ENCODE data around the gene PIGH. TPM values are rescaled to one million over a fixed set of nuclear protein-coding genes. Genes with fewer than 3 reads are reported as not detected.

PIGH gene
- total RNA-seq, 2 experiments from 2014 or later: 13.1 to 17.1 TPM

DNA sequence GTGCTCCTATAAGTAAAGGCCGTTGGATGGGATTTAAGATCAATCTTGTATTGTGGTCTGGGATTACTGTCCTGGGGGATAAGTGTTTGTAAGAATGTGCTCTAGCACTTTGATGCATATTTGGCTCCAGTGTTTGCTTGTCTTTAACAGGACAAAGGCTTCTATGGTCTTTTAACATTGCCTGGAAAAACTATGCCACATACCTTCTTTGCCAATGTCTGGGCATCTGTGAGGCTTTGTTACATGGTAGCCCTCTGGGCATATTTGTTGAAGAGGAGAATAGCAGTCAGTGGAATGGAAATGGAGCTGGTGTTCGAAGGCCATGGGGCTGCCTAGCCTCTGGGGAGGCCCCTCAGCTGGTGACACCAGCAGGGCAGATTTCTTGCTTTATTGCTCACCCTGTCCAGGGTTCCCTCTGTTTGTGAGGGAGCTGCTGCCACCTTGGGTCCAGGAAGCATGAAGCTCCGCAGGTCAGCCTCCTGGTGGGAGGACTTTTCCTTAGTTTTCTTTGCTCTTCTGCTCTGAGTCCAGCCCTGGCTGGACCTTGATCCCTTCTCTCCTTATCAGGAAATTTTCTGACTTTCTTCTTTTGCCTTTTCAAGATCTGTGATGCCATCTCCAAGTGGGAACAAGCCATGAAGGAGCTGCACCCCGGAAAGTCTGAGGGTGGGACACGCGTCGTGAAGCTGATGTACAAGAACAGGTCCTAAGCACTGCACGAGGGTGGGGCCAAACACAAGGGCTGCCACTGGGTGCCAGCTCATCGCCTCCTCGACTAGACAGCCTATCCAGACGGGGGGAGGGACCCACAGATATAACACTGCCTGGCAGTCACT, 19.5 kb downstream of the PIGH start:
- DNase-seq: no peak
- H3K4me1 Mint-ChIP-seq (ENCODE audit: low read depth): no peaks in the 10 kb centered on the region
- ChIA-PET CTCF (interaction anchor here (1.4 to 8.7 kb wide), 5 partner anchors 9 to 153 kb away, joined by 6 to 99 read pairs (median 27); partner anchors contain the start of gene RDH12), POLR2A (no interaction called here)
- H3K27ac Mint-ChIP-seq: no peak overlapping the region
- intact Hi-C loops (cut with micrococcal nuclease): no loop called here
- H3K27me3 Mint-ChIP-seq: no peaks in the 10 kb centered on the region
- no peak overlapping the region for H3K4me3 Mint-ChIP-seq
- H3K9me3 Mint-ChIP-seq: no peaks in the 10 kb centered on the region
- H3K36me3 Mint-ChIP-seq: no peaks in the 10 kb centered on the region

DNA sequence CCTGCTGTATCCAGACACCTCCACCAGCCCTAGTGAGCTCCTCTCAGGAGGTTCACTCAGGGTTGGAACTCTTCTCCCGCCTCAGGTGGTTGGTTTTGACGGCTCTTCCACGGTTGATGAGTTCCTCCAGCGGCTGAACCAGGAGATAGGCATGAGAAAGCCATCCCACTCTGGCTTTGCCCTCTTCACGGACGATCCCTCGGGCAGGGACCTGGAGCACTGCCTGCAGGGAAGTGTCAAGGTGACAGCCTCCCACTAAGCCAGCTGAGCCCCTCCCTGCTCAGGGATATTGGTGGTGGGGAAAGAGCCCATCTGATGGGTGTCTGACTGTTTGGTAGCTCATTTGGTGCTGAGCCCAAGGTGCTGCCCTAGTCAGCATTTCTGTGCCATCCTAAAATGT, 20.4 kb downstream of the PIGH start:
- Mint-ChIP-seq H3K27ac (no peak overlapping the region), H3K9me3 (no peaks in the 10 kb centered on the region)
- intact Hi-C loops (cut with micrococcal nuclease): no loop called here

DNA sequence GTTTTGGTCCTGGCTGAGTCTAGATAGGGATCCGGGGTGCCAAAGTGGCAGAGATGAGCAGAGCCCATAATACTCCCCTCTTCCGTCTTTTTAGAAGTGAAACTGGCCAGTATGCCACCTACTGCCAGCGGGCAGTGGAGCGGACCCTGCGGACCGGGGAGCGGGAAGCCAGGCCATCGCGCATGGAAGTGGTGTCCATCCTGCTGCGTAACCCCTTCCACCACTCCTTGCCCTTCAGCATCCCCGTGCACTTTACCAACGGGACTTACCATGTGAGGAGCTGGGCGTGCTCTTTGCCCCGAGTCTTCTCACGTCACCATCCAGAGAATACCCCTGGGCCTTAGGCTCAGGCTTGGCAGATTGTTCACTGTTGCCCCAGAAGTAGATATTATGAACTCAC, 21.0 kb downstream of the PIGH start:
- no peak for DNase-seq
- Mint-ChIP-seq H3K36me3 (no peaks in the 10 kb centered on the region), H3K9me3 (no peaks in the 10 kb centered on the region), H3K27ac (no peak overlapping the region), H3K4me1 (ENCODE audit: low read depth) (no peaks in the 10 kb centered on the region), H3K27me3 (no peaks in the 10 kb centered on the region), H3K4me3 (no peak overlapping the region)
- POLR2A ChIA-PET: no interaction called here
- CTCF ChIA-PET: interaction anchor here (1.5 kb wide), 1 partner anchor 152 kb away, joined by 4 read pairs; no protein-coding TSS in a partner anchor
- intact Hi-C loops (cut with micrococcal nuclease): no loop called here

More for the DNA sequence above, 20.4 kb downstream of the PIGH start:
- ChIA-PET CTCF (interaction anchor here (1.4 to 1.5 kb wide), 2 partner anchors 125 to 153 kb away, joined by 4 to 6 read pairs; no protein-coding TSS in a partner anchor), POLR2A (no interaction called here)
- H3K27me3 Mint-ChIP-seq: no peaks in the 10 kb centered on the region
- DNase-seq: no peak
- H3K4me1 Mint-ChIP-seq (ENCODE audit: low read depth): no peaks in the 10 kb centered on the region
- no peaks in the 10 kb centered on the region for H3K36me3 Mint-ChIP-seq
- H3K4me3 Mint-ChIP-seq: no peak overlapping the region

DNA sequence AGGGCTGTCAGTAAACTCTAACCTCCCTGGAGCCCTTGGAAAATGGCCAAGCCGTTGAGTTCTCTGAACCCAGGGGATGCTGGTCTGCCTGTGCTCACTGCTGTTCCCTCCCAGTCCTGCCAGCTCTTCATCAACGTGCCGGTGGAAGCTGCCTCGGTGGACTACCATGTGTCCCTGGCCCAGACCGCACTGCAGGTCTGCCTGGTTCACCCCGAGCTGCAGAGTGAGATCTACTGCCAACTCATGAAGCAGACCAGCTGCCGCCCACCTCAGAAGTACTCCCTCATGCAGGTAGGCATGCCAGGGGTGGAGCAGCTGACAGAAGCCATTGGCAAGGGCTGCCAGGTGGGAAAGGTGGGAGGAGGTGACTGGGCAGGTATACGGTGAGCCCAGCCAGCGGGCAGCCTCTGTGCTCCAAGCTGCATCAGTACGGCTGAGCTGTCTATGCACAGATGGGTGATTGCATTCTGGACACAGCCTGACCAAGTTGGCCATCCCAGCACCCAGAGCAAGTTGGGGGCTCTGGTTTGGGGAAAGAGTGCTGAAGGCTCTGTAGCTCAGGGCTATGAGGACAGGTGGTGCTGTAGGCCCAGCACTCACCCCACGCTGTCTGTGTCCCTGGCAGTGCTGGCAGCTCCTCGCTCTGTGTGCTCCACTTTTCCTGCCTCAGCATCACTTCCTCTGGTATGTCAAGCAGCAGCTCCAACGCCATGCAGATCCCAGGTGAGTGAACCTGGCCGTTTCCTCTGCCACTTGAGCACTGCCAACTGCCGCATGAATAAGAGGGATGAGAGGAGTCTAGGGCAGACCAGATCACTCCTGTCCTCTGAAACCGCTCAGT, 21.9 kb downstream of the PIGH start:
- no peak overlapping the region for H3K27ac Mint-ChIP-seq
- H3K27me3 Mint-ChIP-seq: no peaks in the 10 kb centered on the region
- H3K4me1 Mint-ChIP-seq (ENCODE audit: low read depth): no peaks in the 10 kb centered on the region
- no peaks in the 10 kb centered on the region for H3K9me3 Mint-ChIP-seq
- ChIA-PET POLR2A (interaction anchor here (0.9 kb wide), 1 partner anchor 118 kb away, joined by 3 read pairs; the partner anchor contains the start of gene RDH11), CTCF (interaction anchor here (1.4 to 1.5 kb wide), 2 partner anchors 51 to 151 kb away, joined by 4 to 5 read pairs; no protein-coding TSS in a partner anchor)
- no peaks in the 10 kb centered on the region for H3K36me3 Mint-ChIP-seq
- intact Hi-C loops (cut with micrococcal nuclease): no loop called here
- no peak for DNase-seq
- no peak overlapping the region for H3K4me3 Mint-ChIP-seq

DNA sequence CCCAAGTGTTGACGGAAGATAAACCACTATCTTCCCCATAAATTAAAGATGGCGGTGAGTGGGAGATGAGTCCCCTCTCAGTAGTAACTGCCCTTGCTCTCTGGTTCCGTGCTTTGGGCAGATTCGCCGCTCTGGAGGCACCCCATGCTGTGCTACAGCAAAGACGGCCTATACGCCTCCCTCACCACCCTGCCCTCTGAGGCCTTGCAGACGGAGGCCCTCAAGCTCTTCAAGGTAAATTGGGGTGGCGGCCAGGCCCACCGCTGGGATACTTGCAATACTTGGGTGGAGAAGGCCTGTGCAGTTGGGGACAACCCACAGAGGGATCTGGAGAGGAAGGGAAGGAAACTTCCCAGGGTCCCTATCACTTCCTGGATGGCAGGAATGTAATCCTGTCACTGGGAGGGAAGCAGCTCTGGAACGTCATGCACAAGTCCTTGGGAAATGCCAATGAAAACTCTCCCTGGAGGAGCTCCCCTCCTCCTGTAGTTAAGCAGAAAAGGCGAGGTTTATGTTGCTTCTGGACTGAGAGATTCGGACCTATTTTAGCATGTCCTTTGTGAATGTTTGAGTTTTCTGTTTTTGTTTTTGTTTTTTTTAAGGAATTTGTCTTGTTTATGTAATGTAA, 22.8 kb downstream of the PIGH start:
- no peaks in the 10 kb centered on the region for H3K27me3 Mint-ChIP-seq
- H3K36me3 Mint-ChIP-seq: no peaks in the 10 kb centered on the region
- CTCF ChIA-PET: interaction anchor here (1.3 to 1.4 kb wide), 2 partner anchors 50 to 127 kb away, joined by 4 to 5 read pairs; no protein-coding TSS in a partner anchor
- POLR2A ChIA-PET: interaction anchor here (0.9 kb wide), 1 partner anchor 118 kb away, joined by 3 read pairs; the partner anchor contains the start of gene RDH11
- H3K4me1 Mint-ChIP-seq (ENCODE audit: low read depth): no peaks in the 10 kb centered on the region
- H3K9me3 Mint-ChIP-seq: no peaks in the 10 kb centered on the region
- H3K27ac Mint-ChIP-seq: no peak overlapping the region
- intact Hi-C loops (cut with micrococcal nuclease): no loop called here
- H3K4me3 Mint-ChIP-seq: no peak overlapping the region
- no peak for DNase-seq

DNA sequence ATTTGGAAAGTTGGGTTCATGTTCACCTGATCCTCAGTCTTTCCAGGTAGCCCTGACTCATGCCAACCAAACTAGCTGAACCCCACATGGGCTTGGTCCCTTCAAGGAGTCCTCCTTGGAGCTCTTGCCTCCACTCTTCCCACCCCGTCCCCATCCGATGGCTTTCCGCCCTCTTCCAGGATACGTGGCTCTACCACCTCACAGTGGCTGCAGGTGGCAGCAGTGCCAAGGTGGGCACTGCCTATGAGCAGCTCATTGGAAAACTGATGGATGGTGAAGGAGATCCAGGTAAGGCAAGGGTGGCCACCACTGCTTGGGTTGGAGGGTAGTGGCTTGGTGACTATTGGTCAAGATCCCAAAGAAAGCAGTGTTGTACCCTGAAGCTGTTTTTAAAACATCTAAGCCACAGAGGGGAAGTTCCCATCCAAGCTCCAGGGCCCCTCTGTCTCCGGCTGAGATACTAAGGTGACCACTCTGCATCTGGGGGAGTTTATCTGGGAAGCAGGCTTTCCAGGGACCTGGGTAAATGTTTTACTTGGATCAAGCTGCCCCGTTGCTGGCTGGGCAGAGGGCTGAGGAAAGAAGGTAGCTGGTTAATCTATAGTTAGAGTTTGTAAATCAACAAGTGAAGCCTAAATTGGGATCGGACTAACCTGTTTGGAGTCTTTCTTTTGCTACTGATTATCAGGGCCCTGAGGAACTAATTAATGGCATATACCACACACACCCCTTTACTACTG, 23.7 kb downstream of the PIGH start:
- no peak for DNase-seq
- ChIA-PET CTCF (interaction anchor here (1.3 to 9.5 kb wide), 3 partner anchors 49 to 149 kb away, joined by 4 to 249 read pairs (median 5); no protein-coding TSS in a partner anchor), POLR2A (interaction anchor here (0.5 kb wide), 1 partner anchor 100 kb away, joined by 4 read pairs; no protein-coding TSS in a partner anchor)
- H3K4me3 Mint-ChIP-seq: no peak overlapping the region
- no peaks in the 10 kb centered on the region for H3K36me3 Mint-ChIP-seq
- no peaks in the 10 kb centered on the region for H3K4me1 Mint-ChIP-seq (ENCODE audit: low read depth)
- intact Hi-C loops (cut with micrococcal nuclease): no loop called here
- no peak overlapping the region for H3K27ac Mint-ChIP-seq
- no peaks in the 10 kb centered on the region for H3K9me3 Mint-ChIP-seq
- H3K27me3 Mint-ChIP-seq: peaks cover under 1% of the 10 kb centered on the region

DNA sequence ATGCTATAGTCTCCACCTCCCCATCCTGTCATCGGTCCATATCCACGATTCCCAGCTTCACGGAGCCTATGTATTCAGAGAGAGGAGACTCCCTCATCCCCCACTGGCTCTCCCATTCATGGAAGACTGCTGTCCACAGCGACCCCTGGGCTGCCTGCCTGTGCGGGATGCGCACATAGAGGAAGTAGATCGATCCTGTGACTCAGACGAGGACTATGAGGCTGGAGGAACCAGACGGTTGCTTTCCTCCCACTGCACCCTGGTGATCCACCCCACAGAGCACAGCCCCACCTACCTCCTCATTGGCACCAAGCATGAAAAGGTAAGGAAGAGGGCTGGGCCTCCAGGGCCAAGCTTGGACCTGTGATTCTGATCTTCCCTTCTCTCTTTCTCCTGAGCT, 24.4 kb downstream of the PIGH start:
- Mint-ChIP-seq H3K4me3 (no peak overlapping the region), H3K27me3 (peaks cover 2% of the 10 kb centered on the region), H3K4me1 (ENCODE audit: low read depth) (no peaks in the 10 kb centered on the region), H3K9me3 (no peaks in the 10 kb centered on the region), H3K36me3 (no peaks in the 10 kb centered on the region), H3K27ac (no peak overlapping the region)
- ChIA-PET POLR2A (no interaction called here), CTCF (interaction anchor here (9.5 kb wide), 1 partner anchor 148 kb away, joined by 249 read pairs; no protein-coding TSS in a partner anchor)
- DNase-seq: no peak
- intact Hi-C loops (cut with micrococcal nuclease): no loop called here

DNA sequence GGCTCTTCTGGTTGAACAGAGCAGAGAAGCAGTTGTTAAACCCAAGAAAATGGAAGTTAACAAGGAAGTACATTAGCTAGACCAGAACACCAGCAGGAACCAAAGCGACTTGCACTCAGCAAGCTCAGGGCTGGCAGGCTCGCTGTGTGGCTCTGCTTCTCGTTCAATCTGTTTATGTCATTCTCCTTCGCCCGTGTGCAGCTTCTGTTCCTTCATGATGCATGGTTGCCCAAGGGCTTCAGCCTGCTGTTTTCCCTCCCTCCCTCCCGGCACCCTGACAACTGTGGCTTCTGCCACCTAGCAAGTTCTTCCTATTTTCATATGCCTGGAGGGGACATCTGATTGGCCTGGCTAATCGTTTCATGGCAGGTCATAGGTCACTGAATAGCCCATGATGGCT, 25.3 kb downstream of the PIGH start:
- ChIA-PET POLR2A (no interaction called here), CTCF (interaction anchor here (9.5 kb wide), 1 partner anchor 147 kb away, joined by 249 read pairs; no protein-coding TSS in a partner anchor)
- no peak for DNase-seq
- intact Hi-C loops (cut with micrococcal nuclease): no loop called here
- Mint-ChIP-seq H3K27ac (no peak overlapping the region), H3K27me3 (peaks cover 2% of the 10 kb centered on the region), H3K4me1 (ENCODE audit: low read depth) (no peaks in the 10 kb centered on the region), H3K36me3 (no peaks in the 10 kb centered on the region), H3K4me3 (no peak overlapping the region), H3K9me3 (no peaks in the 10 kb centered on the region)

DNA sequence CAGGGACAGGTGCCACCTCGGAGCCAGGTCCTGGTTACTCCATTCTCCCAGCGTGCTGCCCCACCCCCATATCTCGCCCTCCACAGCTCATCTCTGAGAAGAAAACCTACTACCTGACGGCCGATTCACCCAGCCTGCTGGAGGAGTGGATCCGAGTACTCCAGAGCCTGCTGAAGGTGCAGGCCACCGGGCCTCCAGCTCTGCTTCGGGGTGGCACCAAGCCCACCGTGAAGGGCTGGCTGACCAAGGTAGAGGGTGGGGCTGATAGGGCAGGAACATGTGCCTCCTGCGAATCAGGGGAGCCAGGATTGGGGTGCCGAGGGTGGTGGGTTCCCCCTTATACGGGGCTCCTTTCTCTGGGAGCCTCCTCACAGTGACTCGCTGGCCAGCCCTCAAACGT, 25.9 kb downstream of the PIGH start:
- H3K36me3 Mint-ChIP-seq: no peaks in the 10 kb centered on the region
- no peak for DNase-seq

DNA sequence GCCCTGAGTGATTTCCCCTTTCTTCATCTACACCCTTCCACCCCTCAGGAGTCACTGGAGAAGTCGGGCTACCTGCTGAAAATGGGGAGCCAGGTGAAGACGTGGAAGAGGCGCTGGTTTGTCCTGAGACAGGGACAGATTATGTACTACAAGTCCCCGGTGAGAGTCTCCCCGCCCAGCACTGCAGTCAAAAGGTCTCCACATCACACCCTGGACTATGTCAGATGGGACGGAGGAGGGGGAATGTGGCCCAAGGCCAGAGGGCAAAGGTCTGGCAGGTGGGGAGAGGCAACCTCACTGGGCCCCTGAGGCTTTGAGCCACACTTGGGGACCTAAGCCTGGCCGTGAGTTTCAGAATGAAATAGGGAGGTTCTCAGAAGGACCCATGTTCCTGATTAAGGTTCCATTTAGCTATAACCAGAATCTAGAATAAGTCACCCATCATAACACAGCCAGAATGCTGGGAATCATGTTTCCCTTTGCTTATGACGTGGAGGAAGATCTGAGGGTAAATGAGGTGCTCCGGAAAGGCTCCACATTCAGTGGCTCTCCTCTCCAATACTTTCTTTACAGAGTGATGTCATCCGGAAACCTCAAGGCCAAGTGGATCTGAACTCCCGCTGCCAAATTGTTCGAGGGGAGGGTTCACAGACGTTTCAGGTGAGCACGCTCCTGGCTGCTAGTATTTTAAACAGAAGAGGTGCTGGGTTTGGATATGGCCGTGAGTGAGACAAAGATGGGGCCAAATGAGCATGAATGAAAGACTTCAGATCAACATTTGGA, 26.6 kb downstream of the PIGH start:
- no peaks in the 10 kb centered on the region for H3K4me1 Mint-ChIP-seq (ENCODE audit: low read depth)
- ChIA-PET POLR2A (no interaction called here), CTCF (interaction anchor here (2.7 to 9.5 kb wide), 3 partner anchors 47 to 146 kb away, joined by 18 to 249 read pairs (median 97); no protein-coding TSS in a partner anchor)
- intact Hi-C loops (cut with micrococcal nuclease): no loop called here
- H3K4me3 Mint-ChIP-seq: no peak overlapping the region
- peaks cover 2% of the 10 kb centered on the region for H3K27me3 Mint-ChIP-seq
- H3K9me3 Mint-ChIP-seq: no peaks in the 10 kb centered on the region
- H3K27ac Mint-ChIP-seq: no peak overlapping the region
- DNase-seq: no peak
- no peaks in the 10 kb centered on the region for H3K36me3 Mint-ChIP-seq

More for the DNA sequence above, 25.9 kb downstream of the PIGH start:
- no peak overlapping the region for H3K4me3 Mint-ChIP-seq
- no peaks in the 10 kb centered on the region for H3K9me3 Mint-ChIP-seq
- POLR2A ChIA-PET: no interaction called here
- no peaks in the 10 kb centered on the region for H3K4me1 Mint-ChIP-seq (ENCODE audit: low read depth)
- CTCF ChIA-PET: interaction anchor here (9.5 kb wide), 1 partner anchor 147 kb away, joined by 249 read pairs; no protein-coding TSS in a partner anchor
- intact Hi-C loops (cut with micrococcal nuclease): no loop called here
- H3K27me3 Mint-ChIP-seq: peaks cover 2% of the 10 kb centered on the region
- no peak overlapping the region for H3K27ac Mint-ChIP-seq

Data from activated CD4-positive, alpha-beta memory T cell treated with anti-CD3 and anti-CD28 coated beads for 36 hours (primary cell).